HG02970 (cell line): ENCODE data around the gene TMEM123.
"Not testable (repeated sequence)": the region's sequence is repeated elsewhere in the genome, so short reads cannot be mapped to it uniquely, and the experiment has no call there.

Source experiments
- ATAC-seq: cut with Tn5 transposase; IDR thresholded peaks from one replicate; pipeline ENCODE4 v1.9.1; 2021; ENCODE audit warnings: mild to moderate bottlenecking, moderate library complexity, moderate number of reproducible peaks; ENCODE audit not compliant: unreplicated experiment, low FRiP score

TMEM123 gene

DNA sequence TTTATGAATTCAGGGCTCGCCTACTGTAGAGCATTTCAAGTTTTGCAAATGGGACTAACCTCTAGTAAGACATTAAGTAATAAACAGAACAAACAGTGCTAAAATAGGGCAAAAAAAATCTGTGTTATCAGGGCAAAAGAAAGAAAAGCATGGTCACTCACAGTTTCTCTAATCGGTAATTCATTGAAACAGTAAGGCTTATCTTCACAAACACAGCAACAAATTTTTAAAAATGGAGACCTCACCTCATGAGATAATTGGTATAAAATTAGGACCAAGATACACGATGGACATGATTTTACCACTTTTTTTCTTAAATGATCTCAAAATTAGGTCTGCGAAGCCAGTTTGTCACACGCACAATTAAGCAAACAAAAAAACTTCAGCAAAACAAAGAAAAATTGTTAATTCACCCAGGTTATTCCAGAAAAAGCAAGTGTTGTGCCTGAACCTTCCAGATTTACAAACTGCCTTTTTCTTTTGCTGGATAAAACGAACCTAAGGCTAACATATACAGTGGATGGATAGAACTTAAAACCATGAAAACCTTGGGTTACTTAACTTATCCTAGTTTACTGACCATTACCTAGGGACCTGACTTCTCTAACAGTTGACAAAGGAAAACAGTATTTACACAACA is 1.4 kb downstream of the TMEM123 start:
- ATAC-seq, result no peak

- ATAC-seq, result no peak
These were observed 2.7 kb downstream of the TMEM123 start for GRCh38 chr11:102449651-102450570.

- ATAC-seq, result no peak
These were observed 3.7 kb downstream of the TMEM123 start for GRCh38 chr11:102448869-102449224.

DNA sequence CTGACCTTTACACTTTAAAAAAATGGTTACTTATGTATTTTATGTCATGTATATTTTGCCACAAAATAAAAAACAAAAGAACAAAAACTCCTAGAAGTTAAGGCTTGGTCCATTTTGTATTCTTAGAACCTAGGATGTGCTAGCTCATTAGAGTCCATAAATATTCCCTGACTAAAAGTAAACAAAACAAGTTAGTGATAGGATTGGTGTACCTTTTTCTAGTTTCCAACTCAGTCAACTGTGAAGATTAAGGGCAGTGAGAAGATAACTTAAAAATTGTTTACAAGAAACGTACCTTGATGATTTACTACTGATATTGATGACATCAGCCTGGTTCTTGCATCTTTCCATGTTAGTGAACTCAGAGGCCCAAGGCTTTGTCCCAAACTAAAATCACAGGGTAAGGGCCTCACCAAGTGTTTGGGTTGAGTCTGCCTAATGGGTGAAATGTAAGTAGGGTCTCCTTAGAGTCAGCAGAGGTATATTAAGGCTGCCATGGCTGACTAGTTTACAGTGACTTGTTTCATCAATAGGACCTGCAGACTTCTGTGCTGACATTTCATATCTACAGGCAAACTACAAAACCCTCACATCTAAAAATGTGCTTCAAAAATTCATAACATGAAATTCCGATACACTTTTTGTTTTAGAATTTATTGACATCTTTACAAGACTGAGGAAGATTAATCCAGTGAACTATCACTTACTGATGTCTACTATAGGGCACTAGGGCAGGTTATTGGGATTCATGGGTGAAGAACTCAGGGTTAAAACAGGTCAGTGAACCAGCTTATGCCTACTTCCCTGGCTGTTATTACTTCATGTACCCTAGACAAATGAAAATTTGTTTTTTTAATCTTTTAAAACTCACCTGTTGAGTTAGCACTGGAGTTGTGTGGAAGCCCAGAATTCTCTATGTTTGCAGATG is 4.4 kb downstream of the TMEM123 start:
- ATAC-seq, result no peak

- ATAC-seq, result no peak
These were observed 5.4 kb downstream of the TMEM123 start for GRCh38 chr11:102447193-102447592.

DNA sequence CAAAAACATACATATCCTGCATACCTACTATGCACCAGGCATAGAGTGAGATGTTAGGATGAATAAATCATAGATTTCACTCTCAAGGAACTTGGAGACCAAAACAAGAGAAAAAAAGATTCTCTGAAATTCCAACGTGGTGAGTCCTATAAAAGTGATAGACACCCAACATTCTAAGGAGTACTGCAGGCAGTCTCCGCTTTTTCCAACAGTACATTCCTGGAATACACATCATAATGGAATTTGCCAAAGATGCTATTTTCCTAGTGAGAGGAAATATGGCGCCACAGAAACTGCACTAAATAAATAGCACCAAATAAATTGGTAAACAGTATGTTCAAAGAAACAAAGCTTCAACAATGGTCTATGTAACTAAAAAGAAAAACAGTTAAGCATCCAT is 6.0 kb downstream of the TMEM123 start:
- ATAC-seq, result no peak

DNA sequence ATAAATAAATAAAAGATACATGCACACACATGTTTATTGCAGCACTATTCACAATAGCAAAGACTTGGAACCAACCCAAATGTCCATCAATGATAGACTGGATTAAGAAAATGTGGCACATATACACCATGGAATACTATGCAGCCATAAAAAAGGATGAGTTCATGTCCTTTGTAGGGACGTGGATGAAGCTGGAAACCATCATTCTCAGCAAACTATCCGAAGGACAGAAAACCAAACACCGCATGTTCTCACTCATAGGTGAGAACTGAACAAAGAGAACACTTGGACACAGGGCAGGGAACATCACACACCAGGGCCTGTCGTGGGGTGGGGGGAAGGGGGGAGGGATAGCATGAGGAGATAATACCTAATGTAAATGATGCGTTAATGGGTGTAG is 7.9 kb downstream of the TMEM123 start:
- ATAC-seq, result not testable (repeated sequence)

- ATAC-seq, result not testable (repeated sequence)
These were observed 8.4 kb downstream of the TMEM123 start for GRCh38 chr11:102444142-102444541.

- not testable (repeated sequence) for ATAC-seq
These were observed 13.6 kb downstream of the TMEM123 start for GRCh38 chr11:102439063-102439363.

GRCh38 chr11:102438311-102439062 is 14.1 kb downstream of the TMEM123 start:
- no peak for ATAC-seq

- ATAC-seq, result no peak
These were observed 14.8 kb downstream of the TMEM123 start for GRCh38 chr11:102437727-102438126.

DNA sequence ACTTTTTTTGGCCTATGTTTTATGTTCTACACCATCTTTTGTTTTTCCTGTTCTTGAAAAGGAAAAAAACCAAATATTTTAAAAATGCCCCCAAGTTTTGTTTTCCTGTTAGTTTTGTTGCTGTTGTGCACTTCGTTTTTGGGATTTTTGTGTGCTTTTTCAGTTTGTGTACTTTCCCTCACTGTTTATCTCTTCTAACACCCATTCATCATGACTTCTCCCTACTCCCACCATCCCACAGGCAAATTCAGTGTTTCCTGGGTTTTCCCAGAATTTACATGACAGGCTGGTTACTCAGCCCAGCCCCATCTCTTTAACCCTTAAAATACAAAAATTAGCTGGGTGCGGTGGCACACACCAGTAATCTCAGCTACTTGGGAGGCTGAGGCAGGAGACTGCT is 15.6 kb downstream of the TMEM123 start:
- ATAC-seq, result no peak

- no peak for ATAC-seq
These were observed 16.0 kb downstream of the TMEM123 start for GRCh38 chr11:102436561-102436960.

DNA sequence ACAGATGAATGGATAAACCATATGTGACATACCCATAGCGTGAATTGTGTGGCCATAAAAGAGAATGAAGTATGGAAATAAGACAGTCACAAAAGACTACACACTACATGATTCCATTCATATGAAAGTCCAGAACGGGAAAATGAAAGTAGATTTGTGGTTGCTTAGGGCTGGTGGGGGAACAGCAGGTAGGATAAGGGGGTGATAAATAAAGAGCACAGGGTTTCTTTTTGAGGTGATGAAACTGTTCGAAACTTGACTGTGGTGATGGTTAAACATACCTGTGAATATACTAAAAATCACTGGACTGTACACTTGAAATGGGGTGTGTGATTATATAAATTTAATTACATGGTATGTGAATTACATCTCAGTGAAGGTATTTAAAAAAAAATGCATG is 16.9 kb downstream of the TMEM123 start:
- no peak for ATAC-seq

GRCh38 chr11:102433571-102433970 is 19.0 kb downstream of the TMEM123 start:
- not testable (repeated sequence) for ATAC-seq

DNA sequence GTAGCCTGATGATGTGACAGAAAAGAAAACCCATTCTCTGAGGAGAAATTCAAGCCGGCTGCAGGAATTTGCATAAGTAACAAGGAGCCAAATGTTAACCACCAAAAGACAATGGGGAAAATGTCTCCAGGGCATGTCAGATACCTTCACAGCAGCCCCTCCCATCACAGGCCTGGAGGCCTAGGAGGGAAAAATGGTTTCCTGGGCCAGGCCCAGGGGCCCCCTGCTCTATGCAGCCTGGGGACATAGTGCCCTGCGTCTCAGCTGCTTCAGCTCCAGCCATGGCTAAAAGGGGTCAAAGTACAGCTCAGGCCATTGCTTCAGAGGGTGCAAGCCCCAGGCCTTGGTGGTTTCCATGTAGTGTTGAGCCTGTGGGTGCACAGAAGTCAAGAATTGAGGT is 20.0 kb downstream of the TMEM123 start:
- ATAC-seq, result not testable (repeated sequence)

- no peak for ATAC-seq
These were observed 21.2 kb downstream of the TMEM123 start for GRCh38 chr11:102431404-102431803.

- peak; percentile 90 for ATAC-seq
These were observed 22.3 kb downstream of the TMEM123 start for GRCh38 chr11:102430158-102430836.

- ATAC-seq, result no peak
These were observed 22.9 kb downstream of the TMEM123 start for GRCh38 chr11:102429691-102430090.

DNA sequence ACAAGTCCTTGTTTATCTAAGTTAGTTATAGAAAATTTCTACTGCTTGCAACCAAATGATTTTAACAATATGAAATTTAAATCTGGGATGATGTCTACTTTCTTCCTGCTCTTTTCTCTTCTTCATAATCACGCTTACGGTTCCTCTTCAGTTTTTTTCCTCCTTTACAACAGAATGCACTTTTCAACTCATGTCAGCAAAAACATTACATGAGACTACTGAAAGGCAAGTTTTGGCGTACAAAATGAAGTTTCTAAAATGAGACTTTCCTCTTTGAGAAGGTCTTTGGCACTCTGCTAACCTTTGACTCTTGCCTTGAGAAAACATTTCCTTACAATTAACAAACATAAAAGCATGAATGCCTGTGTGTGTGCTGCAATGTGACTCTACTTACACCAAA is 23.3 kb downstream of the TMEM123 start:
- ATAC-seq, result no peak
